Spinal cord (tissue), 10 donors: ENCODE measurements around the gene ARSD. TPM values are rescaled to one million over a fixed set of nuclear protein-coding genes. Genes with fewer than 3 reads are reported as not detected.
A peak's percentile ranks its signal among the peaks of the same experiment; 100 is the strongest.
"Not testable (repeated sequence)": the region's sequence is repeated elsewhere in the genome, so short reads cannot be mapped to it uniquely, and the experiment has no call there.

Experiments used
- DNase-seq, 6 donors: peaks; one replicate each; pipeline versions ENCODE4 v3.0.0 to v3.0.0-alpha.2; 2013 to 2015; ENCODE audit warnings: low spot score in 6 of 6, low read depth in 4 of 6
- H3K27ac ChIP-seq: one replicate; pipeline ENCODE4 v1.5.1; 2013; ENCODE audit warnings: low read depth, low read length, control low read depth
- H3K27me3 ChIP-seq: one replicate; pipeline ENCODE4 v1.6.1; 2013; ENCODE audit warnings: low read length; ENCODE audit not compliant: control insufficient read depth, insufficient read depth
- H3K36me3 ChIP-seq: one replicate; pipeline ENCODE4 v1.6.1; 2013; ENCODE audit warnings: low read length; ENCODE audit not compliant: control insufficient read depth, insufficient read depth
- H3K4me1 ChIP-seq: one replicate; pipeline ENCODE4 v1.6.1; 2013; ENCODE audit warnings: low read length; ENCODE audit not compliant: control insufficient read depth, insufficient read depth
- H3K4me3 ChIP-seq: one replicate; pipeline ENCODE4 v1.5.1; 2013; ENCODE audit warnings: low read depth, low read length, control low read depth
- H3K9me3 ChIP-seq: one replicate; pipeline ENCODE4 v1.6.1; 2013; ENCODE audit warnings: low read length; ENCODE audit not compliant: control insufficient read depth, insufficient read depth
- WGBS: methylation state at CpG from one replicate; pipeline ENCODE4 v1.1.5; 2013; ENCODE audit warnings: missing lambda C conversion rate; ENCODE audit not compliant: insufficient coverage; 5-methylcytosine and 5-hydroxymethylcytosine counted together
- long read RNA-seq, 4 donors: transcript quantifications; one replicate each; lab custom pipeline, GENCODE V29; 2026
- polyA plus RNA-seq, 2 donors: library from polyadenylated mRNA; unstranded; fragments of 120-200 nt; gene quantifications; one replicate each; pipeline ENCODE4 v1.2.1, GENCODE V29; 2013; ENCODE audit not compliant: insufficient read length in 2 of 2
- total RNA-seq, 2 donors: library from RNA; depleted of rRNA in 1 of 2; stranded (reverse); fragments of 120-200 nt in 1 of 2; fragments of >200 nt in 1 of 2; gene quantifications; one replicate each; pipeline versions ENCODE4 v1.2.3 to v1.2.4, GENCODE V29; 2013 to 2014
- donor health status: healthy.

Gene ARSD
- total RNA-seq (10 to 100 TPM; 16.0 to 32.9 TPM), polyA plus RNA-seq (10 to 100 TPM; 14.5 to 17.5 TPM)
- long read RNA-seq, donor 1, result 0 reads
- long read RNA-seq, donor 2, full-length matches to known transcripts, result 4 of 4 reads
- long read RNA-seq, donor 2, partial matches to known transcripts, result 0 of 4 reads
- long read RNA-seq, donor 2, other reads (novel, unspliced or antisense), result 0 of 4 reads
- long read RNA-seq, donor 3, partial matches to known transcripts, result 0 of 1 reads
- long read RNA-seq, donor 3, other reads (novel, unspliced or antisense), result 0 of 1 reads
- long read RNA-seq, donor 4, partial matches to known transcripts, result 6 of 6 reads
- long read RNA-seq, donor 4, other reads (novel, unspliced or antisense), result 0 of 6 reads

DNA sequence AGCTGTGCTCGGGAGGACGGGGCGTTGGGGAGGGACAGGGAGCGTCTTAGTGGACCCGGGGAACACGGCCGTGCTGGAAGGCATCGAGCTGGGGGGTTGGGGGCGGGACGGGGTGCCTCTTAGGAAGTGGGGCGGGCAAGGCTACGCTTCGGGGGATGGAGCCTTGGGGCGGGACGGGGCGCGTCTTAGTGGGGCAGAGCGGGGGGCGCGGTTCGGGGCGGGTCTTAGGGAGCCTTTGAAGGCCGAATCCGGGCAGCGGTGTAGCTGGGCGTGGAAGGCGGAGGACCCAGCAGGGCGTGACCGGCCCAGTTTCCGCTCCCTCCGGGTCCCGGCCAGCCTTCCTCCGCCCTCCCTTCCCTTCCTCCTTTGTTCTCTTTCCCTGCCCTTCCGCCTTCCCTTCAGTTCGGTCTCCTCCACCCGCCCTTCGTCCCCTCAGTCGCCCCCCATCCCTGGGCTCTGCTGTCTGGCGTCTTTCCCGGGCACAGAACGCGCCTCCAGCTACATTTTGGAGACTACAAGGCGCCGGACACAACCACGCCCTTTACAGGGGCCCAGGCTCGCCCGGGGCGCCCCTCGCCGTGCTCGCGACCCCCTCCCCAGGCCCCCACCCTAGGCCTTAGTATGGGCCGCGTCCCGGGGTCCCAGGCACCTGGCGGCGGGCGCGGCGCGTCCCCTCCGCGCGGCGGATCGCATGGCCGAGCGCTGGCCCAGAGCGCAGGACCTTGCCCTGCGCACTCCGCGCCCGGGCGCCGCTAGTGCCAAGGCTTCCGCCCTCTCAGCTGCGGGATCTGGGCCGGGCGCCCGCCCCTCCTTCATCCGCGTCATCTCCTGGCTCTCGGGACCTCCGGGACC lies at the start of gene ARSD:
Gene ARSD (minus strand): TSS at position 757 of the 852 bp plus-strand sequence. CDS start 64 bp downstream, at position 693.
- Histone ChIP-seq H3K27ac (peak within 1 kb of the TSS; percentile 96), H3K27me3 (no peaks in the 10 kb centered on the region), H3K4me3 (peak within 1 kb of the TSS; percentile 71), H3K36me3 (peaks cover 11% of the 10 kb centered on the region), H3K9me3 (peaks cover 2% of the 10 kb centered on the region), H3K4me1 (peaks cover 12% of the 10 kb centered on the region)
- whole genome bisulfite sequencing, result under 1% methylated on average over 75 of the region's 84 CpGs
- DNase-seq, result peak; percentile 28 to 92 (median 57)

GRCh38 chrX:2978639-2979038 lies 49.5 kb upstream of the ARSD start:
- H3K27ac ChIP-seq, H3K9me3 ChIP-seq, H3K4me1 ChIP-seq, DNase-seq, H3K27me3 ChIP-seq, H3K36me3 ChIP-seq, H3K4me3 ChIP-seq: not testable (repeated sequence)
- WGBS, result 100% methylated on average over 2 of the region's 4 CpGs

DNA sequence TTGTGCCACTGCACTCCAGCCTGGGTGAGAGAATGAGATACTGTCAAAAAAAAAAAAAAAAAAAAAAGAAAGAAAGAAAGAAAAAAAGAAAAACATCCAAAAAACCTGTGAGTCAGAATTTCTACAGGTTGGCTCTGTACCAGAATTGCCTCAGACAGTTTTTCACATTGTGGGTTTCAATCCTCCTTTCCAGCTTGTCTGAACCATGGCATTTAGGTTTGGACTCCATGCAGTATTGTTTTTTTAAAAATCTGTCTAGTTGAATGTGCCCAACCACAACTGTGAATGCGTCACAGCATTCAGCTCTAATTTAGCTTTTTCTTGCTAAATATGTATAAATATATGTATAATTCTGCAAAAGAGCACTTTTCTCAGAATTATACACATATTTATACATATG lies 45.8 kb upstream of the ARSD start:
- no CpG with 5 or more reads among the region's 1 CpG for WGBS
- DNase-seq, result peak in 1 of 6 donors; percentile 45
- no peak overlapping the region for H3K27ac ChIP-seq
- no peak overlapping the region for H3K4me3 ChIP-seq
- H3K27me3 ChIP-seq, result no peaks in the 10 kb centered on the region
- H3K4me1 ChIP-seq, result peaks cover 3% of the 10 kb centered on the region
- no peaks in the 10 kb centered on the region for H3K36me3 ChIP-seq
- no peaks in the 10 kb centered on the region for H3K9me3 ChIP-seq

GRCh38 chrX:2972391-2972790 lies 43.3 kb upstream of the ARSD start:
- no peaks in the 10 kb centered on the region for H3K9me3 ChIP-seq
- no peak overlapping the region for H3K4me3 ChIP-seq
- peaks cover 12% of the 10 kb centered on the region for H3K4me1 ChIP-seq
- 71% methylated on average over 6 of the region's 6 CpGs for WGBS
- no peak for DNase-seq
- no peaks in the 10 kb centered on the region for H3K36me3 ChIP-seq
- no peak overlapping the region for H3K27ac ChIP-seq
- no peaks in the 10 kb centered on the region for H3K27me3 ChIP-seq

- no peak for DNase-seq
These were observed 39.9 kb upstream of the ARSD start for GRCh38 chrX:2969021-2969420.

GRCh38 chrX:2967998-2968909 lies 39.1 kb upstream of the ARSD start:
- Histone ChIP-seq H3K27ac (peak overlapping the region; percentile 22), H3K4me3 (peak overlapping the region; percentile 30), H3K4me1 (peaks cover 15% of the 10 kb centered on the region), H3K27me3 (no peaks in the 10 kb centered on the region), H3K9me3 (no peaks in the 10 kb centered on the region), H3K36me3 (no peaks in the 10 kb centered on the region)
- DNase-seq, result peak; percentile 31 to 92 (median 78)
- 15% methylated on average over 25 of the region's 27 CpGs for WGBS

More at GRCh38 chrX:2969021-2969420, 39.9 kb upstream of the ARSD start:
- H3K9me3 ChIP-seq, result no peaks in the 10 kb centered on the region
- H3K4me3 ChIP-seq, result no peak overlapping the region
- H3K36me3 ChIP-seq, result no peaks in the 10 kb centered on the region
- H3K27ac ChIP-seq, result no peak overlapping the region
- no peaks in the 10 kb centered on the region for H3K27me3 ChIP-seq
- 10% methylated on average over 3 of the region's 6 CpGs for WGBS
- H3K4me1 ChIP-seq, result peaks cover 15% of the 10 kb centered on the region

DNA sequence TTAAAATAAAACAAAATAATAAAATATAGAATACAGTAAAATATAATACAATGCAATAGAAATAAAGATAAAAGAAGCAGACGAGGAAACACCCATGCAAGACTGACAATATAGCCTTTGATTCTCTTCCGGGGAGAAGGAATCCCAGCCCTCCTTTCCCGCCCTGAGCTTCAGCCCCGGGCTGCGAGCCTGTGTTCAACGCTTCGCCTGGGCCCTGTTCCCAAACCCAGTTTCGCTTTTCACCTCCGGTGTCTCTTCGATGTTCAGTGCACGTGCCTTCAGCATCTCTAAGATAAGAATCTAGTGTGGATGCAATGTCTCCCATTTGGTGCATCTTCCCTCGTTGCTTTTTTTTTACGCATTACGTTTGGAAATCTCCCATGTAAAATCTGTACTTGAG lies 38.4 kb upstream of the ARSD start:
- H3K27me3 ChIP-seq, result no peaks in the 10 kb centered on the region
- H3K36me3 ChIP-seq, result no peaks in the 10 kb centered on the region
- peak overlapping the region; percentile 22 for H3K27ac ChIP-seq
- peak overlapping the region; percentile 30 for H3K4me3 ChIP-seq
- 28% methylated on average over 9 of the region's 14 CpGs for WGBS
- peaks cover 12% of the 10 kb centered on the region for H3K4me1 ChIP-seq
- DNase-seq, result peak in 1 of 6 donors; percentile 27
- no peaks in the 10 kb centered on the region for H3K9me3 ChIP-seq

- Histone ChIP-seq H3K4me1 (peaks cover 15% of the 10 kb centered on the region), H3K27ac (no peak overlapping the region), H3K36me3 (no peaks in the 10 kb centered on the region), H3K4me3 (no peak overlapping the region), H3K9me3 (no peaks in the 10 kb centered on the region), H3K27me3 (peaks cover 4% of the 10 kb centered on the region)
- no peak for DNase-seq
- WGBS, result 100% methylated on average over 1 of the region's 3 CpGs
These were observed 37.9 kb upstream of the ARSD start for GRCh38 chrX:2967012-2967411.

DNA sequence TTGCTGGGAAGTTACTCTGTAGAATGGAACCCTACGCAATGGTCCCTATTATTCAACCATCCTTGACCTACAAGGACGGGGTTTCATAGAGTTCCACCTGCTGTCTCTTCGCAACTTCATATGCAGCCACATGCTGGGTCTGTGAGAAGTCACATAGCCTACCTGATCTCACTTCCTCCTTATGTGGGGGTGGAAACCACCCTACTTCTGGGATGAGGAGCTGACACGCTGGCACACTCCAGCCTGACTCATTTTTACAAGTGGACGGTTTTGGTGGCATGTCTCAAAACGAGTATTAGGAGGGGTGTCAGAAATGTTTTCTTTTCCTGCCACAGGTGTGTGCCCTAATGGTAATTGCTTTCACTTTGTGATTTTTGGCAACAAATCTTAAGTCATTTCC lies 36.8 kb upstream of the ARSD start:
- Histone ChIP-seq H3K27me3 (peaks cover 4% of the 10 kb centered on the region), H3K27ac (no peak overlapping the region), H3K4me3 (no peak overlapping the region), H3K36me3 (no peaks in the 10 kb centered on the region), H3K9me3 (no peaks in the 10 kb centered on the region), H3K4me1 (peaks cover 15% of the 10 kb centered on the region)
- 85% methylated on average over 5 of the region's 6 CpGs for WGBS
- DNase-seq, result no peak
